ENCODE results near the gene GRIN3A.
"Not testable (repeated sequence)": the region's sequence is repeated elsewhere in the genome, so short reads cannot be mapped to it uniquely, and the experiment has no call there.

Gene GRIN3A

GRCh38 chr9:101738566-101739183 lies at the start of gene GRIN3A:
GRIN3A (minus strand) TSS chr9:101738647; CDS start chr9:101737979, 668 bp downstream.
- DNase-seq = no peak

- no peak for DNase-seq
Measured at GRCh38 chr9:101787891-101788290, 49.4 kb upstream of the GRIN3A start.

- DNase-seq = no peak
Measured at GRCh38 chr9:101778332-101778731, 39.9 kb upstream of the GRIN3A start.

GRCh38 chr9:101764472-101764871 lies 26.0 kb upstream of the GRIN3A start:
- no peak for DNase-seq

GRCh38 chr9:101758304-101758930 lies 20.0 kb upstream of the GRIN3A start:
- no peak for DNase-seq

- DNase-seq = no peak
Measured at GRCh38 chr9:101753716-101754115, 15.3 kb upstream of the GRIN3A start.

- DNase-seq = no peak
Measured at GRCh38 chr9:101751895-101752294, 13.4 kb upstream of the GRIN3A start.

GRCh38 chr9:101739311-101739710 lies 864 bp upstream of the GRIN3A start:
- DNase-seq = no peak

GRCh38 chr9:101737705-101738565 lies 512 bp downstream of the GRIN3A start:
- DNase-seq = no peak

- no peak for DNase-seq
Measured at GRCh38 chr9:101737165-101737704, 1.2 kb downstream of the GRIN3A start.

- no peak for DNase-seq
Measured at GRCh38 chr9:101736717-101737116, 1.7 kb downstream of the GRIN3A start.

- DNase-seq = no peak
Measured at GRCh38 chr9:101731429-101731828, 7.0 kb downstream of the GRIN3A start.

GRCh38 chr9:101727612-101728524 lies 10.6 kb downstream of the GRIN3A start:
- DNase-seq = peak in 1 of 2 donors; percentile 14

- DNase-seq = not testable (repeated sequence)
Measured at GRCh38 chr9:101724271-101724670, 14.2 kb downstream of the GRIN3A start.

- no peak for DNase-seq
Measured at GRCh38 chr9:101718192-101718591, 20.3 kb downstream of the GRIN3A start.

- DNase-seq = no peak
Measured at GRCh38 chr9:101716629-101717028, 21.8 kb downstream of the GRIN3A start.

- DNase-seq = peak in 1 of 2 donors; percentile 9
Measured at GRCh38 chr9:101711330-101711941, 27.0 kb downstream of the GRIN3A start.

GRCh38 chr9:101708855-101709254 lies 29.6 kb downstream of the GRIN3A start:
- no peak for DNase-seq

- DNase-seq = no peak
Measured at GRCh38 chr9:101707721-101708120, 30.7 kb downstream of the GRIN3A start.

- no peak for DNase-seq
Measured at GRCh38 chr9:101706997-101707396, 31.4 kb downstream of the GRIN3A start.

GRCh38 chr9:101706261-101706798 lies 32.1 kb downstream of the GRIN3A start:
- no peak for DNase-seq
